Transverse colon (tissue), 4 donors: ENCODE data around the gene SMIM36.

Experiments
- CTCF ChIP-seq, 5 experiments: fragments of 200-600 bp in 3 of 5; fragments of 450-650 bp in 2 of 5; sonication (generic) in 3 of 5; IDR thresholded peaks; 1 replicate in 2 of 5; 2 replicates in 3 of 5; pipeline ENCODE4 v1.5.1; 2016 to 2017; ENCODE audit warnings: antibody characterized with exemption in 5 of 5, inconsistent platforms in 3 of 5, mild to moderate bottlenecking in 2 of 5, moderate library complexity in 1 of 5
- POLR2A ChIP-seq: fragments of 450-650 bp; IDR thresholded peaks from one replicate; pipeline ENCODE4 v1.6.1; 2016; ENCODE audit warnings: antibody characterized with exemption, mild to moderate bottlenecking, moderate library complexity
- POLR2AphosphoS5 ChIP-seq, 3 donors: sonication (generic); formaldehyde crosslinking; IDR thresholded peaks; one replicate each; pipeline ENCODE4 v1.6.1; 2016; ENCODE audit warnings: antibody characterized with exemption in 3 of 3

DNA sequence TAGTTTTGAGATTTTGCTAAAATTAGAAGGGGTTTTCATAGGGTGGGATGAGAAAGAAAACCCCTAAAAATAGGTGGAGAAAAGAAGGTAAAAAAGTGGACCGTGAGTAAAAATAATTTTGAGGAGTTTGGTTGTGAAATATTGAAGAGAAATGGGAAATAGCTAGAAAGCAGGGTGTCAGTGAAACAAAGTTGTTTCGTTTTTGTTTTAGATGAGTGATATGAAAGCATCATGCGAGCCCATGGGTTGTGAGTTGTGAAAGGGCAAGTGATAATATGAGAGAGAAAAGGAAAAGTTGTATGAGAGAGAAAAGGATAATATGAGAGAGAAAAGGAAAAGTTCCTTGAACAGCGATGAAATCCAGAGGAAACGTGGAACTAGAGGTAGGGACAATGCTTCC is 7.3 kb upstream of the SMIM36 start:
- TF ChIP-seq CTCF (IDR thresholded peaks at IDR 0.05) (no peak), POLR2AphosphoS5 (IDR thresholded peaks at IDR 0.05) (no peak), POLR2A (no peak)
